PFSK-1 (cell line): ENCODE results near the gene IKBKE.

Experiments
- FOXP2 ChIP-seq: optimal IDR thresholded peaks from 2 replicates; pipeline ENCODE3; 2011; ENCODE audit warnings: borderline replicate concordance, control low read depth, inconsistent platforms; ENCODE audit not compliant: insufficient read depth; ENCODE audit errors: extremely low read length, extremely low read depth
- POLR2AphosphoS5 ChIP-seq: IDR thresholded peaks from 2 replicates; pipeline ENCODE4 v1.6.1; 2012; ENCODE audit warnings: low read depth, mild to moderate bottlenecking, control low read depth, low read length, moderate library complexity
- SIN3A ChIP-seq: IDR thresholded peaks from 2 replicates; pipeline ENCODE4 v1.6.1; 2012; ENCODE audit warnings: mild to moderate bottlenecking, low read length, moderate library complexity, borderline replicate concordance; ENCODE audit not compliant: insufficient read depth
- TAF1 ChIP-seq: IDR thresholded peaks from 2 replicates; pipeline ENCODE4 v1.6.1; 2012; ENCODE audit warnings: low read length, control low read depth, borderline replicate concordance; ENCODE audit not compliant: insufficient read depth
- TF ChIP-seq, protein P1 (sequence below), 2 experiments: IDR thresholded peaks; 2 replicates each; pipeline versions ENCODE4 v1.6.1 to v1.8.0; 2011 to 2012; ENCODE audit warnings: low read depth in 2 of 2, low read length in 2 of 2, control low read depth in 1 of 2, inconsistent platforms in 1 of 2, mild to moderate bottlenecking in 1 of 2, moderate library complexity in 1 of 2; ENCODE audit not compliant: insufficient read depth in 1 of 2

IKBKE gene

GRCh38 chr1:206482611-206483010, 12.3 kb downstream of the IKBKE start:
- TF ChIP-seq TAF1 (no peak), POLR2AphosphoS5 (no peak), SIN3A (no peak), FOXP2 (no peak)
- TF ChIP-seq, protein P1, sequence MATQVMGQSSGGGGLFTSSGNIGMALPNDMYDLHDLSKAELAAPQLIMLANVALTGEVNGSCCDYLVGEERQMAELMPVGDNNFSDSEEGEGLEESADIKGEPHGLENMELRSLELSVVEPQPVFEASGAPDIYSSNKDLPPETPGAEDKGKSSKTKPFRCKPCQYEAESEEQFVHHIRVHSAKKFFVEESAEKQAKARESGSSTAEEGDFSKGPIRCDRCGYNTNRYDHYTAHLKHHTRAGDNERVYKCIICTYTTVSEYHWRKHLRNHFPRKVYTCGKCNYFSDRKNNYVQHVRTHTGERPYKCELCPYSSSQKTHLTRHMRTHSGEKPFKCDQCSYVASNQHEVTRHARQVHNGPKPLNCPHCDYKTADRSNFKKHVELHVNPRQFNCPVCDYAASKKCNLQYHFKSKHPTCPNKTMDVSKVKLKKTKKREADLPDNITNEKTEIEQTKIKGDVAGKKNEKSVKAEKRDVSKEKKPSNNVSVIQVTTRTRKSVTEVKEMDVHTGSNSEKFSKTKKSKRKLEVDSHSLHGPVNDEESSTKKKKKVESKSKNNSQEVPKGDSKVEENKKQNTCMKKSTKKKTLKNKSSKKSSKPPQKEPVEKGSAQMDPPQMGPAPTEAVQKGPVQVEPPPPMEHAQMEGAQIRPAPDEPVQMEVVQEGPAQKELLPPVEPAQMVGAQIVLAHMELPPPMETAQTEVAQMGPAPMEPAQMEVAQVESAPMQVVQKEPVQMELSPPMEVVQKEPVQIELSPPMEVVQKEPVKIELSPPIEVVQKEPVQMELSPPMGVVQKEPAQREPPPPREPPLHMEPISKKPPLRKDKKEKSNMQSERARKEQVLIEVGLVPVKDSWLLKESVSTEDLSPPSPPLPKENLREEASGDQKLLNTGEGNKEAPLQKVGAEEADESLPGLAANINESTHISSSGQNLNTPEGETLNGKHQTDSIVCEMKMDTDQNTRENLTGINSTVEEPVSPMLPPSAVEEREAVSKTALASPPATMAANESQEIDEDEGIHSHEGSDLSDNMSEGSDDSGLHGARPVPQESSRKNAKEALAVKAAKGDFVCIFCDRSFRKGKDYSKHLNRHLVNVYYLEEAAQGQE (IDR thresholded peaks at IDR 0.05; ENCODE audit: insufficient read depth in 1 of 2, low read depth in 2 of 2, low read length in 2 of 2), result no peak

- TF ChIP-seq, protein P1 (IDR thresholded peaks at IDR 0.05; ENCODE audit: insufficient read depth in 1 of 2, low read depth in 2 of 2, low read length in 2 of 2), result no peak
- no peak for TF ChIP-seq SIN3A
- no peak for TF ChIP-seq POLR2AphosphoS5
- TF ChIP-seq FOXP2, result no peak
- no peak for TF ChIP-seq TAF1
Observed at GRCh38 chr1:206484901-206485300, 14.6 kb downstream of the IKBKE start.

DNA sequence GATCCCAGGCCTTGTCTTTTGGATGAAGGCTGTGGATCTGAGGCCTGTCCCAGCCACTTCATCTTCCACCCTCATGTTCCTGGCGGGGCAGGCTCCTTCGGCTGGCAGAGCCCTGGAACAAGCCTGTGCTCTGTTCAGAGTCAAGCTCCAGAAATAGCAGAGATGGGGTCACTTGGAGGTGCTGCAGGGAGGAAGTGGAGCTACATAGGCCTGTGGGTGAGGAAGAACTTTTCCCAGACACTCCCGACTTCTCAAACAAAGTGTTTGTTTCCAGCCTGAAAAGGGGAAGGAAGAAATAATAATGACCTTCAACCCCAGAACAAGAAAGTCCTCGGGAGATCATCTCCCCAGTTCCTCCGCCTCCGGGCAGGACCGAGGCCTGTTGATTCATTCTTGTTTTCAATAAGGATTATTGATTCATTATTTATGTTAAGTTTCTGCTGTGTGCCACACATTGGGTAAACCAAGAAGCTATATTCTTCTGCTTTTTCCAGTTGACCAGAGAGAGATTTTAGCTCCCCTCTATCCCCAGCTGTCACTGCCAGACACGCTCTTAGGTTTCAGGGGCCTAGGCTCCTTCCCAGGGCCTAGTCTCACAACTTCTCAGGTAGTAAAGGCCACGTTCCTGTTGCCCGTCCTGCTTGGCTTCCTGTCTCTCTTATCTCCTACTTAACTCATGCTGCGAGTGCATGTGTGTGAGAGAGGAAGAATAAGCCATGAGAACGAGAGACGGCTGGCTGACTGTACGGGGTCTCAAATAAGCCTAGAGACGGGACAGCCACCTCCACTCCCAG, 16.9 kb downstream of the IKBKE start:
- TF ChIP-seq SIN3A, result no peak
- no peak for TF ChIP-seq TAF1
- no peak for TF ChIP-seq POLR2AphosphoS5
- TF ChIP-seq, protein P1 (IDR thresholded peaks at IDR 0.05; ENCODE audit: insufficient read depth in 1 of 2, low read depth in 2 of 2, low read length in 2 of 2), result no peak
- TF ChIP-seq FOXP2, result no peak

DNA sequence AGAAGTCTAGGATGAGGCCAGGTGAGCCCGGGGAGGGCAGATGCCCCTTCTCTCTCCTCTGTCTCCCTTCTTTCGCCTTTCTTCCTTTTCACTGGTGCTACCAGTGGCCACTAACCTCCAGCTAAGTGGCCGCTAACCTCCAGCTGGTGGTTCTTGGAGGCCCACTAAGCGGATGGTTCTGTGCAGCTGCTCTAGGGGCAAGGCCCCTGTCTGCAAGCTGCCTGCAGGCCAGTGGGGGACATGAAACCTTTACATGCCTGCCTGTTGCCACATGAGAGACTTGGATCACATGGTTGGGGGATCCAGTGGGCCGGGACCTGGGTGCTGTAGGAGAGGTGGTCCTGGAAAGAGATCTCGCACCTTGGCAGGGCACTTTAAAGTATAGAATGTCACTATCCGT, 17.7 kb downstream of the IKBKE start:
- TF ChIP-seq POLR2AphosphoS5 (no peak), SIN3A (no peak)

DNA sequence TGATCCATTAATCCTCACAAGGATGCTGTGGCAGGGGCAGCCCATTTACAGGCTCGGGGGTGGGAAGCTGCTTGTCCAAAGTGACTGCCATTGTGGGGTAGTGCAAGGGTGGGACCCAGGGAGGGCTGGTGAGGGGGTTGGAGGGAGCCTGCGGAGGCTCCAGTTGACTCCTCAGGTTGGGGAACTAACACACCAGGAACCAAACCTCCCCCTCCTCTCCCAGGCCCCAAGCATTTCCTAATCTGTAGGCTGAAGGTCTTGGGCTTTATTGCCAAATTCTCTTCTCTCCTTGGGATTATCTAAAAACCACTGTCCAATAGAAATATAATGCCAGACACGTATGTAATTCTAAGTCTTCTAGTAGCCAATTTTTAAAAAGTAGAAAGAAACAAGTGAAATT, 18.2 kb downstream of the IKBKE start:
- TF ChIP-seq SIN3A (no peak), TAF1 (no peak)

GRCh38 chr1:206489980-206490770, 19.9 kb downstream of the IKBKE start:
- peak; percentile 58 for TF ChIP-seq FOXP2
- no peak for TF ChIP-seq TAF1
